Ascending aorta (tissue), 2 donors: Measurements from ENCODE around the gene TCERG1L. TPM values are rescaled to one million over a fixed set of nuclear protein-coding genes. Genes with fewer than 3 reads are reported as not detected.
A peak's percentile ranks its signal among the peaks of the same experiment; 100 is the strongest.

Experiments
- DNase-seq, 2 donors: peaks; one replicate each; pipeline ENCODE4 v3.0.0-alpha.2; 2019; ENCODE audit warnings: low spot score in 2 of 2
- H3K27ac ChIP-seq, 2 donors: fragments of 200-600 bp; sonication (generic); one replicate each; pipeline ENCODE4 v1.5.1; 2016 to 2017; ENCODE audit warnings: mild to moderate bottlenecking in 1 of 2
- H3K27me3 ChIP-seq: fragments of 200-600 bp; sonication (generic); one replicate; pipeline ENCODE4 v1.5.1; 2017
- H3K36me3 ChIP-seq, 2 donors: fragments of 200-600 bp; sonication (generic); one replicate each; pipeline ENCODE4 v1.5.1; 2016
- H3K4me1 ChIP-seq, 2 donors: fragments of 200-600 bp; sonication (generic); one replicate each; pipeline ENCODE4 v1.5.1; 2016 to 2017; ENCODE audit warnings: mild to moderate bottlenecking in 1 of 2
- H3K4me3 ChIP-seq, 2 donors: fragments of 200-600 bp; sonication (generic); one replicate each; pipeline ENCODE4 v1.5.1; 2016 to 2017; ENCODE audit warnings: mild to moderate bottlenecking in 1 of 2
- H3K9me3 ChIP-seq, 2 donors: fragments of 200-600 bp; sonication (generic); one replicate each; pipeline ENCODE4 v1.5.1; 2016
- CTCF ChIP-seq, 3 experiments: fragments of 200-600 bp in 2 of 3; fragments of 450-650 bp in 1 of 3; sonication (generic) in 2 of 3; IDR thresholded peaks; one replicate each; pipeline ENCODE4 v1.5.1; 2016 to 2019; ENCODE audit warnings: antibody characterized with exemption in 3 of 3, mild to moderate bottlenecking in 1 of 3, moderate library complexity in 1 of 3
- intact Hi-C: fragments of 100-400 bp; cut with DNase I; formaldehyde crosslinking; loops from one replicate; pipeline ENCODE4 v1.15.1; 2023
- total RNA-seq: library from RNA; depleted of rRNA; stranded (reverse); fragments of >200 nt; gene quantifications from one replicate; pipeline ENCODE4 v1.1.0, GENCODE V29; 2016

The TCERG1L gene
- total RNA-seq, 1 donor from 2014 or later, result not detected

DNA sequence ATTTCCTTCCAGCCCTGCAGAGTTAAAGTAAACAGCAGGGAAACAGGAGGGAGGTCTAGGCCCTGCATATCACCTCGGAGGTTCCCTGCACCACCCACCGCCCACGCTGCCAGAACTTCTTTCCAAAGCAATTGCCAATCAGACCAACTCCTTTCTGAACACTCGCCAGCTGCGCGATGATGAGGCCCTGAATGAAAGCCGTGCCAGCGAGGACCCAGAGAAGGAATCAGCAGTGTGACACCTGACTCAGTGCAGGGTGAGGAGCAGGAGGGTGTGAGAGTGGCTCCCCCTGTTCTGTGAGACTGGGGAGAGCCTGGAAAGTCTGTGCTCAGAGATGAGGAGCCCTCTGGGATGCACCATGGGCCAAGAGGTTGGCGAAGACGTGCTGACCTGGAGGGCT is 3.3 kb upstream of the TCERG1L start:
- intact Hi-C loops, result no loop called here
- H3K27ac ChIP-seq, result no peak overlapping the region
- H3K4me3 ChIP-seq, result no peak overlapping the region
- no peak for TF ChIP-seq CTCF (IDR thresholded peaks at IDR 0.05)
- H3K4me1 ChIP-seq, result no peaks in the 10 kb centered on the region
- no peak for DNase-seq
- H3K9me3 ChIP-seq, result no peaks in the 10 kb centered on the region
- H3K27me3 ChIP-seq, result peaks cover 11% of the 10 kb centered on the region
- H3K36me3 ChIP-seq, result no peaks in the 10 kb centered on the region

- H3K27ac ChIP-seq, result no peak overlapping the region
- intact Hi-C loops, result no loop called here
- no peaks in the 10 kb centered on the region for H3K36me3 ChIP-seq
- no peak for DNase-seq
- no peaks in the 10 kb centered on the region for H3K4me1 ChIP-seq
- peaks cover 11% of the 10 kb centered on the region for H3K27me3 ChIP-seq
- H3K4me3 ChIP-seq, result no peak overlapping the region
- no peak for TF ChIP-seq CTCF (IDR thresholded peaks at IDR 0.05)
- no peaks in the 10 kb centered on the region for H3K9me3 ChIP-seq
Measured at GRCh38 chr10:131314148-131314547, 2.6 kb upstream of the TCERG1L start.

DNA sequence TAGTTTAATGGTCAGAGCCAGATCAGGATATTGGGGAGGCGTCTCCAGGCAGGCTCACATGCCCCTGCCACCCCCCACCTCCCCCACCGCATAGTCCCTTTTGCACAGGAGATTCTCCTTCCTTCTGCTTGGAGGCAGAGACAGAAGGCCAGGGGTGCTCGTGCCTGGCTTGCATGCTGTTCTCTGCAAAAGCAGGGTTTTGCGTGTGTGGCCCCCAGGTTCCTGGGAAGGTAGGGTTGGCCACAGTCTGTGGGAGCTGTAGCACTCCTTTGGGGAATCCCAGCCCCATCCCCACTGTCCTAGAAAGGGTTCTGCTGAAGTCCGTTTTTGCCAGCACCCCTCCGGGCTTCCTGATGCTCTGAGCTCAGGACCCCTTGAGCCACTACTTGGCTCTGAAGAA is 1.9 kb upstream of the TCERG1L start:
- H3K4me3 ChIP-seq, result no peak overlapping the region
- no peaks in the 10 kb centered on the region for H3K36me3 ChIP-seq
- DNase-seq, result no peak
- no peak for TF ChIP-seq CTCF (IDR thresholded peaks at IDR 0.05)
- no peak overlapping the region for H3K27ac ChIP-seq
- intact Hi-C loops, result no loop called here
- H3K9me3 ChIP-seq, result no peaks in the 10 kb centered on the region
- H3K4me1 ChIP-seq, result no peaks in the 10 kb centered on the region
- H3K27me3 ChIP-seq, result peaks cover 11% of the 10 kb centered on the region

GRCh38 chr10:131312478-131312836 is 936 bp upstream of the TCERG1L start:
- no peak for TF ChIP-seq CTCF (IDR thresholded peaks at IDR 0.05)

DNA sequence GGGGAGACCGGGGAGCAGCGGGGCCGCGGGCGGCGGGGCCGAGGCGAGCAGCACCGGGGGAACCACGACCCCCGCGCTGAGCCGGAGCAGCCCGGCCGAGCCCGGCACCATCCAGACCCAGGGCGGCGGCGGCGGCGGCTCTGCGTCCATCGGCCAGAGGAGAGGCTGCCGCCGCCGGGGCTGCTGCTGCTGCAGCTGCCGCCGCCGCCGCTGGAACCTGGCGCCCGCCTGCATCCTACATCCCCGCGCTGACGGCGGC is 190 bp downstream of the TCERG1L start:
- H3K27me3 ChIP-seq, result peaks cover 11% of the 10 kb centered on the region
- H3K36me3 ChIP-seq, result no peaks in the 10 kb centered on the region
- peak overlapping the region; percentile 26 to 32 for H3K4me3 ChIP-seq
- no peaks in the 10 kb centered on the region for H3K4me1 ChIP-seq
- TF ChIP-seq CTCF (IDR thresholded peaks at IDR 0.05), result no peak
- H3K9me3 ChIP-seq, result no peaks in the 10 kb centered on the region
- intact Hi-C loops, result no loop called here
- DNase-seq, result no peak
- no peak overlapping the region for H3K27ac ChIP-seq

More at GRCh38 chr10:131312478-131312836, 936 bp upstream of the TCERG1L start:
- Histone ChIP-seq H3K27me3 (peaks cover 11% of the 10 kb centered on the region), H3K9me3 (no peaks in the 10 kb centered on the region), H3K4me3 (no peak overlapping the region), H3K36me3 (no peaks in the 10 kb centered on the region), H3K27ac (no peak overlapping the region), H3K4me1 (no peaks in the 10 kb centered on the region)
- DNase-seq, result no peak
- intact Hi-C loops, result no loop called here

DNA sequence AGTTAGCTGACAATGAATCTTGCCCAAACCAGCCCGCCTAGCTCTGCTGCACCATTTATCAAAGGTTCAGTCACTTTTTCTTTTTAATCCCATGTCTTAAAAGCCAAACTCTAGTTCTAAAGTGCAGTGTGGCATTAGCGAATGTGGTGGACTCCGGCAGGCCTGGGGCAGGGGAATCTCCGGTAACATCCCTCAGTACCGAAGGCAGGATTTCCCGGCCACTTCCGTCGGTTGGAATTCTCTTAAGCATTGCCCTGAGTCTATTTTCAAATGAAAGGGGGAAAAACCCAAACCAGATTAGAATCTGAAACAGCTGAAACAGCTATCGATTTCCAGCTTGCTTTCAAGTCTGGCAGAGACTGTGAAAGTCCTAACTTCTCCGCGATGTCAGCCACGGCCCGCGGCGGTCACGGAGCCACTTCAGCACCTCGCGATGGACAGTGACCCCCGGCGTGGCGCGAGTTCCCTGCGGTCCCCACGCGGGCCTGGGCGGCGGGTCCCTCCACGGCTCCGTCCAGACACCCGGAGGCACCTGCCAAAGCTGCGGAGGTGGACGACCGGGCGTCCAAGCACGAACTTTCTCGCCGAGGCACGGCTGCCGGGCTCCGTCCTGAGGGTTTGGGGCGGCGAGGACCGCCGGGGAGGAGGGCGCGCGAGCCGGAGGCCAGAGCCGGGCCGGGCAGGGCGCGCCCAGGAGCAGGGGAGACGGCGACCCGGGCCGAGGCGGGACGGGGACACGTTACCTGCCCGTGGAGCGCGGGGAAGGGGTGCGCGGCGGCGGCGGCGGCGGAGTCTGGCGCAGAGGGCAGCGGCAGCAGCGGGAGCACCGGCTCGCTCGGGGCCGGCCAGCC is 745 bp downstream of the TCERG1L start:
- peak overlapping the region; percentile 26 to 32 for H3K4me3 ChIP-seq
- no peaks in the 10 kb centered on the region for H3K9me3 ChIP-seq
- H3K4me1 ChIP-seq, result no peaks in the 10 kb centered on the region
- no peak for DNase-seq
- H3K36me3 ChIP-seq, result no peaks in the 10 kb centered on the region
- TF ChIP-seq CTCF (IDR thresholded peaks at IDR 0.05), result no peak
- no peak overlapping the region for H3K27ac ChIP-seq
- intact Hi-C loops, result no loop called here
- peaks cover 11% of the 10 kb centered on the region for H3K27me3 ChIP-seq
